Calu3 (cell line): Measurements from ENCODE around the gene OR1F1. TPM values are rescaled to one million over a fixed set of nuclear protein-coding genes. Genes with fewer than 3 reads are reported as not detected.

Experiments used
- BruUV-seq: library from RNA; stranded (reverse); fragments of 400-500 nt; replicated peaks from 2 replicates; lab custom pipeline; 2021; lab: Mats Ljungman, UMichigan
- CTCF ChIA-PET: fragments of 300-600 bp; sonication (Branson Sonifier 250); formaldehyde crosslinking; loops from one replicate; lab custom pipeline; 2022; ENCODE audit warnings: antibody characterized with exemption; lab: Charles Lee
- DNase-seq: peaks from one replicate; pipeline ENCODE4 v3.0.0; 2022
- H3K27ac Mint-ChIP-seq: one replicate; pipeline ENCODE4 v1.8.0; 2022; ENCODE audit warnings: mixed read lengths; ENCODE audit not compliant: unreplicated experiment
- H3K27me3 Mint-ChIP-seq: one replicate; pipeline ENCODE4 v1.8.0; 2022; ENCODE audit warnings: mixed read lengths; ENCODE audit not compliant: unreplicated experiment
- H3K36me3 Mint-ChIP-seq: one replicate; pipeline ENCODE4 v1.8.0; 2022; ENCODE audit warnings: mild to moderate bottlenecking, moderate library complexity, mixed read lengths; ENCODE audit not compliant: insufficient read depth, unreplicated experiment
- H3K4me1 Mint-ChIP-seq: one replicate; pipeline ENCODE4 v1.8.0; 2022; ENCODE audit warnings: mild to moderate bottlenecking, low read depth, mixed read lengths; ENCODE audit not compliant: unreplicated experiment
- H3K4me3 Mint-ChIP-seq: one replicate; pipeline ENCODE4 v1.8.0; 2022; ENCODE audit warnings: mild to moderate bottlenecking, low read depth, moderate library complexity, mixed read lengths; ENCODE audit not compliant: unreplicated experiment
- H3K9me3 Mint-ChIP-seq: one replicate; pipeline ENCODE4 v1.8.0; 2022; ENCODE audit warnings: low read depth, mixed read lengths; ENCODE audit not compliant: unreplicated experiment
- intact Hi-C: fragments of 100-400 bp; cut with micrococcal nuclease; formaldehyde crosslinking; loops from one replicate; pipeline ENCODE4 v1.10.0; 2022; ENCODE audit not compliant: unreplicated experiment
- total RNA-seq: library from RNA; stranded (reverse); gene quantifications from 2 replicates; pipeline ENCODE4 v1.2.3, GENCODE V29; 2022
- TF ChIP-seq, protein P1 (sequence below): fragments of 200-600 bp; IDR thresholded peaks from one replicate; pipeline ENCODE4 v1.8.0; 2022; ENCODE audit warnings: antibody characterized with exemption; ENCODE audit not compliant: unreplicated experiment

OR1F1 gene
- total RNA-seq, 1 experiment from 2014 or later: 0.40 TPM

DNA sequence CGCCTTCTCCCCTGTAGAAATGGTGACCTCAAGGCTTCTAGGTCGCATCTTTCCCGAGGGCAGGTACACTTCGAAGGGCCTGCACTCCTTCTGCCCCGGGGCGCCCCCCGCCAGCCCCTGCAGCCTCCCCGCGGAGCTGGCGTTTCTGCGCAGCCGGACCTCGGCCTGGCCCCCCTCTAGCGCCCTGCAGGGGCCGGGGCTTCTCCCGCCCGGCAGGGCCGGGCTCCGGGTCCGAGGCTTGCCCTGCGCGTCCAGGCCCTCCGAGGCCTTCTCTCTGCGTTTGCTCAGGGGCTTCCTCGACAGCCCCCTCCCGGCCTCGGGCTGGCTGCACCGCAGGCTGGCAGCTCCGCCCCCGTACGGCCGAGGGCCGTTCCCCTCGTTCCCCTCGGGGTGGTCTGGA is 66.3 kb downstream of the OR1F1 start:
- CTCF ChIA-PET: no interaction called here
- no peaks in the 10 kb centered on the region for H3K36me3 Mint-ChIP-seq
- no peak overlapping the region for H3K27ac Mint-ChIP-seq
- H3K4me1 Mint-ChIP-seq: no peaks in the 10 kb centered on the region
- TF ChIP-seq, protein P1, sequence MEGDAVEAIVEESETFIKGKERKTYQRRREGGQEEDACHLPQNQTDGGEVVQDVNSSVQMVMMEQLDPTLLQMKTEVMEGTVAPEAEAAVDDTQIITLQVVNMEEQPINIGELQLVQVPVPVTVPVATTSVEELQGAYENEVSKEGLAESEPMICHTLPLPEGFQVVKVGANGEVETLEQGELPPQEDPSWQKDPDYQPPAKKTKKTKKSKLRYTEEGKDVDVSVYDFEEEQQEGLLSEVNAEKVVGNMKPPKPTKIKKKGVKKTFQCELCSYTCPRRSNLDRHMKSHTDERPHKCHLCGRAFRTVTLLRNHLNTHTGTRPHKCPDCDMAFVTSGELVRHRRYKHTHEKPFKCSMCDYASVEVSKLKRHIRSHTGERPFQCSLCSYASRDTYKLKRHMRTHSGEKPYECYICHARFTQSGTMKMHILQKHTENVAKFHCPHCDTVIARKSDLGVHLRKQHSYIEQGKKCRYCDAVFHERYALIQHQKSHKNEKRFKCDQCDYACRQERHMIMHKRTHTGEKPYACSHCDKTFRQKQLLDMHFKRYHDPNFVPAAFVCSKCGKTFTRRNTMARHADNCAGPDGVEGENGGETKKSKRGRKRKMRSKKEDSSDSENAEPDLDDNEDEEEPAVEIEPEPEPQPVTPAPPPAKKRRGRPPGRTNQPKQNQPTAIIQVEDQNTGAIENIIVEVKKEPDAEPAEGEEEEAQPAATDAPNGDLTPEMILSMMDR: no peak
- intact Hi-C loops: no loop called here
- no peaks in the 10 kb centered on the region for H3K9me3 Mint-ChIP-seq
- no peak overlapping the region for H3K4me3 Mint-ChIP-seq
- H3K27me3 Mint-ChIP-seq: peaks cover 37% of the 10 kb centered on the region
- no TSS peak for BruUV-seq
- DNase-seq: no peak

Other genes starting within 250 kb of the OR1F1 start
- gene KREMEN2, start 223.9 kb upstream of the OR1F1 start, total RNA-seq: 0.51 TPM in 1 of 2 replicates, not detected in the other
- gene PAQR4, start 218.9 kb upstream of the OR1F1 start, total RNA-seq: 51.0 and 56.0 TPM in 2 replicates
- 91.2 and 107 TPM in 2 replicates for gene PKMYT1, start 207.8 kb upstream of the OR1F1 start, total RNA-seq
- gene CLDN9, start 175.3 kb upstream of the OR1F1 start, total RNA-seq: 13.5 and 17.8 TPM in 2 replicates
- 1.2 and 2.1 TPM in 2 replicates for gene CLDN6, start 170.0 kb upstream of the OR1F1 start, total RNA-seq
- 478 and 509 TPM in 2 replicates for gene TNFRSF12A, start 167.8 kb upstream of the OR1F1 start, total RNA-seq
- gene HCFC1R1, start 164.3 kb upstream of the OR1F1 start, total RNA-seq: 61.1 and 75.4 TPM in 2 replicates
- 50.8 and 54.4 TPM in 2 replicates for gene THOC6, start 164.2 kb upstream of the OR1F1 start, total RNA-seq
- 59.4 and 70.9 TPM in 2 replicates for gene BICDL2, start 151.3 kb upstream of the OR1F1 start, total RNA-seq
- 0.27 and 0.31 TPM in 2 replicates for gene MMP25, start 141.6 kb upstream of the OR1F1 start, total RNA-seq
- gene IL32, start 122.6 kb upstream of the OR1F1 start, total RNA-seq: 81.8 and 89.0 TPM in 2 replicates
- not detected in 2 replicates for gene ZSCAN10, start 88.9 kb upstream of the OR1F1 start, total RNA-seq
- 17.2 and 17.7 TPM in 2 replicates for gene ZNF205, start 75.6 kb upstream of the OR1F1 start, total RNA-seq
- 9.8 and 11.8 TPM in 2 replicates for gene ZNF213, start 53.2 kb upstream of the OR1F1 start, total RNA-seq
- gene ZNF200, start 47.0 kb downstream of the OR1F1 start, total RNA-seq: 12.7 and 14.6 TPM in 2 replicates
- not detected in 2 replicates for gene MEFV, start 68.4 kb downstream of the OR1F1 start, total RNA-seq
- gene ZNF263, start 95.3 kb downstream of the OR1F1 start, total RNA-seq: 46.9 and 51.2 TPM in 2 replicates
- gene TIGD7, start 117.2 kb downstream of the OR1F1 start, total RNA-seq: 9.3 and 10.3 TPM in 2 replicates
- gene ZNF75A, start 117.3 kb downstream of the OR1F1 start, total RNA-seq: 46.8 and 50.5 TPM in 2 replicates
- gene OR2C1, start 167.7 kb downstream of the OR1F1 start, total RNA-seq: not detected in 2 replicates
- 23.8 and 26.1 TPM in 2 replicates for gene ZSCAN32, start 212.8 kb downstream of the OR1F1 start, total RNA-seq
- gene ZNF174, start 213.0 kb downstream of the OR1F1 start, total RNA-seq: 13.8 and 14.3 TPM in 2 replicates